ENCODE measurements around the gene MYLK.

MYLK gene

DNA sequence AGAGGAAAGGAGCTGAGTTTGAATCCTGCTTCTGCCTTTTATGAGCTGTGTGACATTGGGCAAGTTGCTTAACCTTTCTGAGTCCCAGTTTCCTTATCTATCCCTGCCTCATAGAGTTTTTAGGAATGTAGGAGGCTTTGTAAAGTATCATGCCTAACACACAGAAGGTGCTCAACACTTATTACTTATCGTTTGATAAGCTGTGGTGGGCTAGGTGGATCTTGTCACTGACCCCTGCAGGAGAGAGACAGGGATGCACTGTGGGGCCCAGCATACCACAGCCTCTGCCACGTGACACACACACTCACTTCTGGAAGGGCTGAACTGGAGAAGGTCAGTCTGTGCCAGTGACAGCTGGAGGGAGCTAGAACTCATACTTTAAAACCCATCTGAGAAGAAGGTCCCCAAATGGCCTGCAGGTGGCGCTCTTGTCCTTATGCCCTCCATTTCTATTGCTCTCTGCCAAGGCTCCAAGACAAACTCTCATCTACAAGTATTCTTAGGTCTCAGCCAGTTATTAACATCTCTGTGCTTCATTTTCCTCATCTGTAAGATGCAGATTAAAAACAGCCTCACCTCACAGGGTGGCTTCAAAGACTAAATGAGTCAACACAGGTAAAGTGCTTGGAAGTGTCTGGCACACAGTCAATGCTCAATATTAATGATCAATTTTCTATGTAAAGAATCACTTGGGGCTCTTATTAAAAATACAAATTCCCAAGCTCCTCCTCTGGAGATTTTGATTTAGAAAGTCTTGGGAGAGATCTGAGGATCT is 241.8 kb downstream of the MYLK start:
- H3K9me3 ChIP-seq (ENCODE audit: insufficient read depth, low read depth, low read length) = no peaks in the 10 kb centered on the region
- H3K9me2 ChIP-seq (replicated peaks; ENCODE audit: low read depth, low read length) = no peaks in the 10 kb centered on the region
- no peaks in the 10 kb centered on the region for H3K79me2 ChIP-seq (ENCODE audit: insufficient read depth, low read length)
- no peak overlapping the region for H2AFZ ChIP-seq (ENCODE audit: low read length)
- TF ChIP-seq, protein P1, sequence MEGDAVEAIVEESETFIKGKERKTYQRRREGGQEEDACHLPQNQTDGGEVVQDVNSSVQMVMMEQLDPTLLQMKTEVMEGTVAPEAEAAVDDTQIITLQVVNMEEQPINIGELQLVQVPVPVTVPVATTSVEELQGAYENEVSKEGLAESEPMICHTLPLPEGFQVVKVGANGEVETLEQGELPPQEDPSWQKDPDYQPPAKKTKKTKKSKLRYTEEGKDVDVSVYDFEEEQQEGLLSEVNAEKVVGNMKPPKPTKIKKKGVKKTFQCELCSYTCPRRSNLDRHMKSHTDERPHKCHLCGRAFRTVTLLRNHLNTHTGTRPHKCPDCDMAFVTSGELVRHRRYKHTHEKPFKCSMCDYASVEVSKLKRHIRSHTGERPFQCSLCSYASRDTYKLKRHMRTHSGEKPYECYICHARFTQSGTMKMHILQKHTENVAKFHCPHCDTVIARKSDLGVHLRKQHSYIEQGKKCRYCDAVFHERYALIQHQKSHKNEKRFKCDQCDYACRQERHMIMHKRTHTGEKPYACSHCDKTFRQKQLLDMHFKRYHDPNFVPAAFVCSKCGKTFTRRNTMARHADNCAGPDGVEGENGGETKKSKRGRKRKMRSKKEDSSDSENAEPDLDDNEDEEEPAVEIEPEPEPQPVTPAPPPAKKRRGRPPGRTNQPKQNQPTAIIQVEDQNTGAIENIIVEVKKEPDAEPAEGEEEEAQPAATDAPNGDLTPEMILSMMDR (conservative IDR thresholded peaks at IDR 0.05; ENCODE audit: low read length) = peak; percentile 99
- TF ChIP-seq EZH2phosphoT487 (IDR thresholded peaks at IDR 0.05; ENCODE audit: borderline replicate concordance) = no peak
- no peaks in the 10 kb centered on the region for H4K20me1 ChIP-seq (ENCODE audit: insufficient read depth, low read length, poor library complexity, severe bottlenecking)
- no peak overlapping the region for H3K9ac ChIP-seq (ENCODE audit: low read depth, low read length, poor library complexity, severe bottlenecking)
- no peak overlapping the region for H3K4me3 ChIP-seq (ENCODE audit: low read length, poor library complexity, severe bottlenecking)
- no peaks in the 10 kb centered on the region for H3F3A ChIP-seq (ENCODE audit: low read depth)
- H3K4me1 ChIP-seq (ENCODE audit: insufficient read depth, low read length, poor library complexity, severe bottlenecking) = peaks cover 5% of the 10 kb centered on the region
- H3K36me3 ChIP-seq (ENCODE audit: insufficient read depth, low read length) = no peaks in the 10 kb centered on the region
- no peaks in the 10 kb centered on the region for H3K27me3 ChIP-seq (ENCODE audit: insufficient read depth, low read length, poor library complexity, severe bottlenecking)
- no peak overlapping the region for H3K4me2 ChIP-seq (ENCODE audit: low read depth, low read length, poor library complexity, severe bottlenecking)

DNA sequence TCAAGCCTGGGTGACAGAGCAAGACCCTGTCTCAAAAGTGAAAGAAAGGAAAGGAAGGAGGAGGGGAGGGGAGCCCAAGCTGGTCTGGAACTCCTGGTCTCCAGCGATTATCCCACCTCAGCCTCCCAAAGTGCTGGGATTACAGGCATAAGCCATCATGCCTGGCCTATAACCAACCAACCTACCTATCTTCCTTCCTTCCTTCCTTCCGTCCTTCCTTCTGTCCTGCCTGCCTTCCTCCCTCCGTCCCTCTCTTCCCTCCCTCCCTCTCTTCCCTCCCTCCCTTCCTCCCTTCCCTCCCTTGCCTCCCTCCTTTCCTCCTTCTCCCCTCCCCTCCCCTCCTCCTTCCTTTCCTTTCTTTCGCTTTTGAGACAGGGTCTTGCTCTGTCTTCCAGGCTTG is 242.6 kb downstream of the MYLK start:
- Histone ChIP-seq H2AFZ (ENCODE audit: low read length) (no peak overlapping the region), H3K4me1 (ENCODE audit: insufficient read depth, low read length, poor library complexity, severe bottlenecking) (peaks cover 5% of the 10 kb centered on the region), H3K4me3 (ENCODE audit: low read length, poor library complexity, severe bottlenecking) (no peak overlapping the region), H3K36me3 (ENCODE audit: insufficient read depth, low read length) (no peaks in the 10 kb centered on the region), H3K79me2 (ENCODE audit: insufficient read depth, low read length) (no peaks in the 10 kb centered on the region), H3K9me2 (replicated peaks; ENCODE audit: low read depth, low read length) (no peaks in the 10 kb centered on the region), H3K9me3 (ENCODE audit: insufficient read depth, low read depth, low read length) (no peaks in the 10 kb centered on the region), H3K4me2 (ENCODE audit: low read depth, low read length, poor library complexity, severe bottlenecking) (no peak overlapping the region), H4K20me1 (ENCODE audit: insufficient read depth, low read length, poor library complexity, severe bottlenecking) (no peaks in the 10 kb centered on the region), H3K27me3 (ENCODE audit: insufficient read depth, low read length, poor library complexity, severe bottlenecking) (no peaks in the 10 kb centered on the region), H3F3A (ENCODE audit: low read depth) (no peaks in the 10 kb centered on the region), H3K9ac (ENCODE audit: low read depth, low read length, poor library complexity, severe bottlenecking) (no peak overlapping the region)
- TF ChIP-seq EZH2phosphoT487 (IDR thresholded peaks at IDR 0.05; ENCODE audit: borderline replicate concordance) = no peak
- TF ChIP-seq, protein P1 (conservative IDR thresholded peaks at IDR 0.05; ENCODE audit: low read length) = no peak

DNA sequence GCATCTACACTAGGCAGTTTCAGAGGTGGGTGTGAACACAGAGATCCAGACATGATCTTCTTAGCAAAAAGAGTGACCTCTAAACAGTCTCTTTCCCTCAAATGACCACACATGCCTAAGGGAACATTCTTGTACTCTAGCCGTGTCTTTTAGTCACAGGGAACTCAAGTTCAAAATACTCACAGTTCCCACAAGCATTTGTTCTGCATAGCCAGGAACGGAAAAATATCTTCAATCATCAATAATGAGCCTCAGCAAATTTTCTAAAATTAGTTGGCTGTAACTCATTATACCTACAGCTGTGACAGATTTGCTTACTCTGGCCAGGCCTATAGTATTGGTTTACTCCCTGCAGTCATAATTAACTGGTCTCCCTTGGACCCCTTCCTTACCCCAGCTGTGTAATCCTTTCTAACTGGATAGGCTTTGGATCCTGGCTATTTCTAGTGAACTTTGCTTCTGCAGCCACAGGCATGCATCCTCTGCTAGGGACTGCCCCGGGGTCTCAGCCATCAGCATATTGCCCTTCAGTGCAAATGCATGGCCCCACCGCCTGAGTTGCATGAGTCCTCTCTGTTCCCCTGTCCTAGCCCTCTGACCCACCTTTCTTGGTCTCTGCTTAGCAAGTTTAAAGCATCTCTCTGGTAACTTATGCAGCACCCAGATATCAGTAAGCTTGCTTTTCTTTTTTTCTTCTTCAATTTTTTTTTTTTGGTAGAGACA is 243.2 kb downstream of the MYLK start:
- no peaks in the 10 kb centered on the region for H3K79me2 ChIP-seq (ENCODE audit: insufficient read depth, low read length)
- H4K20me1 ChIP-seq (ENCODE audit: insufficient read depth, low read length, poor library complexity, severe bottlenecking) = no peaks in the 10 kb centered on the region
- H3K4me1 ChIP-seq (ENCODE audit: insufficient read depth, low read length, poor library complexity, severe bottlenecking) = peaks cover 5% of the 10 kb centered on the region
- H3K9me2 ChIP-seq (replicated peaks; ENCODE audit: low read depth, low read length) = no peaks in the 10 kb centered on the region
- H3K9ac ChIP-seq (ENCODE audit: low read depth, low read length, poor library complexity, severe bottlenecking) = no peak overlapping the region
- no peak overlapping the region for H2AFZ ChIP-seq (ENCODE audit: low read length)
- no peaks in the 10 kb centered on the region for H3K9me3 ChIP-seq (ENCODE audit: insufficient read depth, low read depth, low read length)
- TF ChIP-seq, protein P1 (conservative IDR thresholded peaks at IDR 0.05; ENCODE audit: low read length) = no peak
- no peak for TF ChIP-seq EZH2phosphoT487 (IDR thresholded peaks at IDR 0.05; ENCODE audit: borderline replicate concordance)
- H3K27me3 ChIP-seq (ENCODE audit: insufficient read depth, low read length, poor library complexity, severe bottlenecking) = no peaks in the 10 kb centered on the region
- no peak overlapping the region for H3K4me3 ChIP-seq (ENCODE audit: low read length, poor library complexity, severe bottlenecking)
- no peak overlapping the region for H3K4me2 ChIP-seq (ENCODE audit: low read depth, low read length, poor library complexity, severe bottlenecking)
- H3F3A ChIP-seq (ENCODE audit: low read depth) = no peaks in the 10 kb centered on the region
- H3K36me3 ChIP-seq (ENCODE audit: insufficient read depth, low read length) = no peaks in the 10 kb centered on the region

Measured in Loucy (cell line).